ENCODE data around the gene MSANTD1.

Gene MSANTD1

DNA sequence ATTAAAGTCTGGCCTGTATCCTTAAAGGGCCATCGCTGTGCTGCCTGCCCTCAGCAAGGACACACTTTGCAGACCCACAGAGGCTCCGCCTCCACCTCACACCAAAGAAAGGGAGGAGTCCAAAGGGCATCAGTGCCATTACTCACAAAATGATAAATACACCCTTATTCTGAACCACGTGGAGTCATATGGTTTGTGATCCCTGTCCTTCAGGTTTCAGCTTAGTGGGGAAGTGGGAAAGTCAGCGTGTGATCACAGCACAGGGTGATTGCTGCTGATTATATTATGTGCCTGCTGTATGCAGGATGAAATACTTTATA, 35.9 kb upstream of the MSANTD1 start:
- Histone ChIP-seq H3K4me2 (ENCODE audit: low read length, poor library complexity, severe bottlenecking) (no peak overlapping the region), H3K27ac (ENCODE audit: low read length, poor library complexity, severe bottlenecking) (no peak overlapping the region), H3K18ac (ENCODE audit: low read depth in 1 of 2, low read length in 2 of 2) (no peak overlapping the region), H4K8ac (ENCODE audit: low read length) (no peak overlapping the region), H2AFZ (ENCODE audit: low read depth, low read length) (no peak overlapping the region), H3K27me3 (ENCODE audit: control insufficient read depth in 1 of 2, insufficient read depth in 1 of 2, low read length in 2 of 2) (no peaks in the 10 kb centered on the region), H4K91ac (ENCODE audit: low read length) (no peak overlapping the region), H2AK5ac (ENCODE audit: low read length, severe bottlenecking) (no peak overlapping the region), H2BK12ac (ENCODE audit: low read length in 2 of 2) (no peak overlapping the region), H2BK5ac (ENCODE audit: low read depth, low read length, poor library complexity, severe bottlenecking) (no peak overlapping the region), H3K79me1 (replicated peaks; ENCODE audit: low read length, poor library complexity, severe bottlenecking) (peaks cover 7% of the 10 kb centered on the region), H2BK120ac (ENCODE audit: low read depth, low read length) (no peak overlapping the region), H3K4ac (ENCODE audit: low read depth in 1 of 2, low read length in 2 of 2) (no peak overlapping the region), H2BK15ac (ENCODE audit: low read depth, poor library complexity, severe bottlenecking) (no peak overlapping the region), H3K9me3 (ENCODE audit: control insufficient read depth, low read length) (no peaks in the 10 kb centered on the region), H3K9ac (ENCODE audit: low read length) (no peak overlapping the region), H3K4me1 (ENCODE audit: control insufficient read depth, insufficient read depth, low read depth, low read length) (no peaks in the 10 kb centered on the region), H3K14ac (ENCODE audit: low read length in 2 of 2) (no peak overlapping the region), H3K23ac (ENCODE audit: low read length in 2 of 2) (no peak overlapping the region), H3K36me3 (ENCODE audit: control insufficient read depth in 1 of 2, insufficient read depth in 2 of 2, low read depth in 1 of 2, low read length in 2 of 2) (peaks cover 66 to 92% of the 10 kb centered on the region in 2 experiments), H3K4me3 (ENCODE audit: insufficient read depth in 1 of 2, low read depth in 1 of 2, low read length in 2 of 2) (no peak overlapping the region)
- DNase-seq, result no peak
- WGBS, result 98% methylated on average over 4 of the region's 4 CpGs

DNA sequence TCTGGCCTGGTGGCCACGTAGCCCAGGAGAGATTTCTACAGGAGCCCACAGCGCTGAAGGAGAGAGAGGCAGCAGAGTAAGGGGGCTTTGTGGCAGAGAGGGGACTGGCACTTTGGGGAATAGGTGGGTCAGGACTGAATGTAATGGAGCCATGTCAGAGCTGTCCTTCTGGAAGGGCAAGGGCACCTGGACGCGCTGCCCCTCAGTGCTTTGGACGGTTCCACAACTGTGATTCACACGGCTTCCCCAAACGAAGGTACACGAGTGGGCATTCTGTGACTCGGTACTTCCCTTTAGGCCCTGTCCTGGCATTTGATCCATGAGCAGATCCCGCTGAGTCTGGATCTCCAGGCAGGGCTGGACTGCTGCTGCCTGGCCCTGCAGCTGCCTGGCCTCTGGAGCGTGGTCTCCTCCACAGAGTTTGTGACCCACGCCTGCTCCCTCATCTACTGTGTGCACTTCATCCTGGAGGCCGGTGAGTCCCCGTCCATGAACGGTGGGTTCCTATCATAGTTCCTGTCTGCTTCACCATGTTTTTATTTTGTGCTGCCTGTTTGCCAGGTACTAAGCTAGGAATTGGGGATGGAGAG, 35.2 kb upstream of the MSANTD1 start:
- DNase-seq, result no peak
- Histone ChIP-seq H3K9ac (ENCODE audit: low read length) (no peak overlapping the region), H2AK5ac (ENCODE audit: low read length, severe bottlenecking) (no peak overlapping the region), H2AFZ (ENCODE audit: low read depth, low read length) (no peak overlapping the region), H3K23ac (ENCODE audit: low read length in 2 of 2) (no peak overlapping the region), H3K4me2 (ENCODE audit: low read length, poor library complexity, severe bottlenecking) (no peak overlapping the region), H3K79me1 (replicated peaks; ENCODE audit: low read length, poor library complexity, severe bottlenecking) (peaks cover 7% of the 10 kb centered on the region), H2BK15ac (ENCODE audit: low read depth, poor library complexity, severe bottlenecking) (no peak overlapping the region), H3K14ac (ENCODE audit: low read length in 2 of 2) (no peak overlapping the region), H3K4me3 (ENCODE audit: insufficient read depth in 1 of 2, low read depth in 1 of 2, low read length in 2 of 2) (no peak overlapping the region), H2BK5ac (ENCODE audit: low read depth, low read length, poor library complexity, severe bottlenecking) (no peak overlapping the region), H3K18ac (ENCODE audit: low read depth in 1 of 2, low read length in 2 of 2) (no peak overlapping the region), H3K4me1 (ENCODE audit: control insufficient read depth, insufficient read depth, low read depth, low read length) (no peaks in the 10 kb centered on the region), H4K8ac (ENCODE audit: low read length) (no peak overlapping the region), H3K27me3 (ENCODE audit: control insufficient read depth in 1 of 2, insufficient read depth in 1 of 2, low read length in 2 of 2) (no peaks in the 10 kb centered on the region), H3K36me3 (ENCODE audit: control insufficient read depth in 1 of 2, insufficient read depth in 2 of 2, low read depth in 1 of 2, low read length in 2 of 2) (peaks cover 67 to 91% of the 10 kb centered on the region in 2 experiments), H3K27ac (ENCODE audit: low read length, poor library complexity, severe bottlenecking) (no peak overlapping the region), H3K9me3 (ENCODE audit: control insufficient read depth, low read length) (no peaks in the 10 kb centered on the region), H2BK120ac (ENCODE audit: low read depth, low read length) (no peak overlapping the region), H4K91ac (ENCODE audit: low read length) (no peak overlapping the region), H2BK12ac (ENCODE audit: low read length in 2 of 2) (no peak overlapping the region), H3K4ac (ENCODE audit: low read depth in 1 of 2, low read length in 2 of 2) (no peak overlapping the region)
- 97% methylated on average over 15 of the region's 15 CpGs for WGBS

DNA sequence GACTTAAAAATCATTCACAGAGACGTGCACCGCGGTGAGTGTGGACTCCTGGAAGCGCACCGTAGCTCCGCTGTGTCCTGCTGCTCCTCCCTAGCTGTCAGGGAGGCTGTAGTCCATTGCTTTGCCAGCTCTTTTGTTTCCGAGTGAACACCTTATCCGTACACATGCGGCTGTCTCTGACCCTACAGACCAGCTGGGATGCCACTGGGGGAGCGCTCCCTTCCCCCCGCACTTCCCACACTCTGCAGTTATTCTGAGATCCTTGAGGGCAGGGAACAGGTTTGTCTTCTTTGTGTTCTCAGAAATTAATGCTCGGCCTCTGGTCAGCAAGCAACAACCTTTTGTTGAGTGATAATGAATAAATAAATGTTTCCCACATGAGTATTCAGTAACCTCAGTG, 33.7 kb upstream of the MSANTD1 start:
- DNase-seq, result no peak
- Histone ChIP-seq H3K4ac (ENCODE audit: low read depth in 1 of 2, low read length in 2 of 2) (no peak overlapping the region), H3K4me2 (ENCODE audit: low read length, poor library complexity, severe bottlenecking) (no peak overlapping the region), H2BK5ac (ENCODE audit: low read depth, low read length, poor library complexity, severe bottlenecking) (no peak overlapping the region), H3K4me3 (ENCODE audit: insufficient read depth in 1 of 2, low read depth in 1 of 2, low read length in 2 of 2) (no peak overlapping the region), H2AK5ac (ENCODE audit: low read length, severe bottlenecking) (no peak overlapping the region), H3K36me3 (ENCODE audit: control insufficient read depth in 1 of 2, insufficient read depth in 2 of 2, low read depth in 1 of 2, low read length in 2 of 2) (peaks cover 65 to 91% of the 10 kb centered on the region in 2 experiments), H3K27me3 (ENCODE audit: control insufficient read depth in 1 of 2, insufficient read depth in 1 of 2, low read length in 2 of 2) (no peaks in the 10 kb centered on the region), H3K14ac (ENCODE audit: low read length in 2 of 2) (no peak overlapping the region), H4K8ac (ENCODE audit: low read length) (no peak overlapping the region), H3K79me1 (replicated peaks; ENCODE audit: low read length, poor library complexity, severe bottlenecking) (peaks cover 8% of the 10 kb centered on the region), H2BK12ac (ENCODE audit: low read length in 2 of 2) (no peak overlapping the region), H3K4me1 (ENCODE audit: control insufficient read depth, insufficient read depth, low read depth, low read length) (no peaks in the 10 kb centered on the region), H4K91ac (ENCODE audit: low read length) (no peak overlapping the region), H3K18ac (ENCODE audit: low read depth in 1 of 2, low read length in 2 of 2) (no peak overlapping the region), H3K9me3 (ENCODE audit: control insufficient read depth, low read length) (no peaks in the 10 kb centered on the region), H3K27ac (ENCODE audit: low read length, poor library complexity, severe bottlenecking) (no peak overlapping the region), H3K9ac (ENCODE audit: low read length) (no peak overlapping the region), H2BK15ac (ENCODE audit: low read depth, poor library complexity, severe bottlenecking) (no peak overlapping the region), H3K23ac (ENCODE audit: low read length in 2 of 2) (no peak overlapping the region), H2AFZ (ENCODE audit: low read depth, low read length) (no peak overlapping the region), H2BK120ac (ENCODE audit: low read depth, low read length) (no peak overlapping the region)
- over 99% methylated on average over 11 of the region's 12 CpGs for WGBS

DNA sequence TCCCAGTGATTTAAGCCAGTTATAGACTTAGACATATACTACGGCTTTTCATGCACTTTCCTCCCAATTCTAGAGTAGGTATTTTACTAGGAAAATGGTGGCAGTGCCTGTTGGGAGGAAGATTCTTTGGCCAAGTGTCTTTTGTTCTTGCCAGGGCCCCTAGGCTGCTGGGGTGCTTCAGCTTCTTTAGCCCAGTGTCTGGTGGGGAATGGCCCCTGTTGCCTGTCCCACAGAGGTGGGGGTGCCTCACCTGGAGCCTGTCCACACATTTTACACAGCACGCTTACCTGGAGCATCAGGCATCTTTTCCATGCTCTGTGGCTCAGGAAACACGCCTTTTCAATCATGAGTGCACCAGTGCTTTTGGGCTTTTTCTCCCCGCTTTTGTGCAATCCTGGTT, 33.2 kb upstream of the MSANTD1 start:
- 100% methylated on average over 3 of the region's 4 CpGs for WGBS
- H4K91ac ChIP-seq (ENCODE audit: low read length), result no peak overlapping the region
- no peak overlapping the region for H2BK120ac ChIP-seq (ENCODE audit: low read depth, low read length)
- H2AK5ac ChIP-seq (ENCODE audit: low read length, severe bottlenecking), result no peak overlapping the region
- H3K4me2 ChIP-seq (ENCODE audit: low read length, poor library complexity, severe bottlenecking), result no peak overlapping the region
- peaks cover 63 to 91% of the 10 kb centered on the region in 2 experiments for H3K36me3 ChIP-seq (ENCODE audit: control insufficient read depth in 1 of 2, insufficient read depth in 2 of 2, low read depth in 1 of 2, low read length in 2 of 2)
- H3K23ac ChIP-seq (ENCODE audit: low read length in 2 of 2), result no peak overlapping the region
- no peak overlapping the region for H3K4me3 ChIP-seq (ENCODE audit: insufficient read depth in 1 of 2, low read depth in 1 of 2, low read length in 2 of 2)
- H3K27ac ChIP-seq (ENCODE audit: low read length, poor library complexity, severe bottlenecking), result no peak overlapping the region
- H3K9ac ChIP-seq (ENCODE audit: low read length), result no peak overlapping the region
- H3K79me1 ChIP-seq (replicated peaks; ENCODE audit: low read length, poor library complexity, severe bottlenecking), result peaks cover 6% of the 10 kb centered on the region
- no peak overlapping the region for H4K8ac ChIP-seq (ENCODE audit: low read length)
- H3K4me1 ChIP-seq (ENCODE audit: control insufficient read depth, insufficient read depth, low read depth, low read length), result no peaks in the 10 kb centered on the region
- no peaks in the 10 kb centered on the region for H3K9me3 ChIP-seq (ENCODE audit: control insufficient read depth, low read length)
- H2BK15ac ChIP-seq (ENCODE audit: low read depth, poor library complexity, severe bottlenecking), result no peak overlapping the region
- H2BK5ac ChIP-seq (ENCODE audit: low read depth, low read length, poor library complexity, severe bottlenecking), result no peak overlapping the region
- H3K14ac ChIP-seq (ENCODE audit: low read length in 2 of 2), result no peak overlapping the region
- no peak overlapping the region for H2AFZ ChIP-seq (ENCODE audit: low read depth, low read length)
- no peak overlapping the region for H3K18ac ChIP-seq (ENCODE audit: low read depth in 1 of 2, low read length in 2 of 2)
- no peak for DNase-seq
- H3K27me3 ChIP-seq (ENCODE audit: control insufficient read depth in 1 of 2, insufficient read depth in 1 of 2, low read length in 2 of 2), result no peaks in the 10 kb centered on the region
- no peak overlapping the region for H3K4ac ChIP-seq (ENCODE audit: low read depth in 1 of 2, low read length in 2 of 2)
- H2BK12ac ChIP-seq (ENCODE audit: low read length in 2 of 2), result no peak overlapping the region

Data from mesenchymal stem cell (in vitro differentiated cells and primary cell).